NT2/D1 (cell line): ENCODE measurements around the gene LTBP1.

Experiments
- SUZ12 ChIP-seq: IDR thresholded peaks from 2 replicates; pipeline ENCODE4 v1.6.1; 2011; ENCODE audit not compliant: insufficient read length, insufficient read depth; ENCODE audit errors: extremely low read depth
- YY1 ChIP-seq: IDR thresholded peaks from 2 replicates; pipeline ENCODE4 v1.6.1; 2011; ENCODE audit not compliant: insufficient read length, insufficient read depth
- ZNF274 ChIP-seq: IDR thresholded peaks from 2 replicates; pipeline ENCODE4 v1.6.1; 2011; ENCODE audit warnings: mild to moderate bottlenecking, low read depth, low read length

DNA sequence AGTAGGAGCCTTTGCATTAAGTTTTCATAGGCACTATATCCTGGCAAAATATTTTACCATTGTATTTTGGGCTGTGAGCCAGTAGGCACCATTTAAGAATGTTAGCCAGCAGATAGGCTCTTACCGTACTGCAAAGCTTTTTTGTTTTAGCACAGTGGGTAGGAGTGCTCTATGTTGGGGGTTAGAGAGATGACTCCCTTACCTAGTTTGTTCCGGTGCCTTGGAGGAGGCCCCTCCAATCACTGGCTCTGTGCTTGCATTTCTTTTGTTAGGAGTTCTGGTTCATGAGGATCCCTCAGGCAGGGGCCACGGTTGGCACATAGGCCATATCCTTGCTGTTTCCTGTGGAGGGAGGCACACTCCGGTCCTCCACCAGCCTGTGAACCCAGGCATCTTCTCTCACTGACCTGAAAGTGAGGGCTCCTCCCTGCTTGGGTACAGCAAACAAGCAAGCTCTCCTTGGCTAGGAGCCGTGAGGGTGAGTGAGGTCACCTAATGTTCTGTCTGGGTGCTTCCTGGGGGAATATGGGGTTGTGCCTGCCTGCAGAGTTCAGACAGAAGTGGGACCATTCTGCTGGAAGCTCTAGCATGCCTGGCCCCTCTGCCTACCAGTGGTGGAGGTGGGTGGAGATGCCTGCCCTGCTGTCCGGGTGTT, 29.8 kb downstream of the LTBP1 start:
- TF ChIP-seq SUZ12 (no peak), YY1 (no peak), ZNF274 (no peak)
